BJ (cell line): ENCODE measurements around the gene CDH11. TPM values are rescaled to one million over a fixed set of nuclear protein-coding genes. Genes with fewer than 3 reads are reported as not detected.
A peak's percentile ranks its signal among the peaks of the same experiment; 100 is the strongest.

ENCODE experiments used
- CTCF ChIA-PET: fragments of 350-600 bp; formaldehyde crosslinking; extraction: SDS; loops from one replicate; lab custom pipeline; 2021; ENCODE audit warnings: antibody characterized with exemption, inconsistent platforms; lab: Yijun Ruan, JAX
- POLR2A ChIA-PET: fragments of 300-600 bp; sonication (Branson Sonifier 250); formaldehyde crosslinking; extraction: SDS; loops from one replicate; lab custom pipeline; 2021; ENCODE audit warnings: antibody characterized with exemption; lab: Charles Lee
- DNase-seq: peaks from one replicate; pipeline ENCODE4 v3.0.0-alpha.2; 2011; ENCODE audit warnings: low read depth
- H3K27me3 ChIP-seq: 2 replicates; pipeline ENCODE4 v1.6.0; 2011; ENCODE audit warnings: low read length; ENCODE audit not compliant: control insufficient read depth, insufficient read depth
- H3K36me3 ChIP-seq: 2 replicates; pipeline ENCODE4 v1.5.1; 2011; ENCODE audit warnings: low read length; ENCODE audit not compliant: control insufficient read depth, insufficient read depth
- H3K4me3 ChIP-seq: 2 replicates; pipeline ENCODE4 v1.5.1; 2011; ENCODE audit warnings: low read depth, mild to moderate bottlenecking, control low read depth, low read length
- CTCF ChIP-seq: IDR thresholded peaks from 2 replicates; pipeline ENCODE4 v1.5.1; 2011; ENCODE audit warnings: low read depth, mild to moderate bottlenecking, control low read depth, inconsistent platforms, low read length, moderate library complexity; ENCODE audit not compliant: insufficient read depth
- polyA plus RNA-seq: library from polyadenylated mRNA; depleted of rRNA; stranded (reverse); fragments of >200 nt; gene quantifications from 2 replicates; pipeline ENCODE4 v1.2.3, GENCODE V29; 2011

The CDH11 gene
- polyA plus RNA-seq, 1 experiment: 589 TPM

GRCh38 chr16:64968539-64968938 lies 153.3 kb downstream of the CDH11 start:
- ChIA-PET POLR2A (no interaction called here), CTCF (interaction anchor here (1.2 kb wide), 1 partner anchor 15 kb away, joined by 3 read pairs; no protein-coding TSS in a partner anchor)
- H3K27me3 ChIP-seq: no peaks in the 10 kb centered on the region
- no peak for DNase-seq
- peaks cover 10% of the 10 kb centered on the region for H3K36me3 ChIP-seq
- TF ChIP-seq CTCF: no peak
- H3K4me3 ChIP-seq: no peak overlapping the region

- no peak for DNase-seq
- POLR2A ChIA-PET: no interaction called here
Observed at GRCh38 chr16:64964126-64964540, 157.7 kb downstream of the CDH11 start.

GRCh38 chr16:64962786-64963185 lies 159.1 kb downstream of the CDH11 start:
- no peak for DNase-seq
- TF ChIP-seq CTCF: no peak
- Histone ChIP-seq H3K36me3 (peaks cover 2% of the 10 kb centered on the region), H3K4me3 (no peak overlapping the region), H3K27me3 (no peaks in the 10 kb centered on the region)
- ChIA-PET CTCF (interaction anchor here (0.6 kb wide), 1 partner anchor 215 kb away, joined by 3 read pairs; no protein-coding TSS in a partner anchor), POLR2A (no interaction called here)

More at GRCh38 chr16:64964126-64964540, 157.7 kb downstream of the CDH11 start:
- peaks cover 4% of the 10 kb centered on the region for H3K36me3 ChIP-seq
- CTCF ChIA-PET: no interaction called here
- no peak overlapping the region for H3K4me3 ChIP-seq
- no peaks in the 10 kb centered on the region for H3K27me3 ChIP-seq
- no peak for TF ChIP-seq CTCF

- no peaks in the 10 kb centered on the region; the same call in 1 of the 2 replicates for H3K36me3 ChIP-seq
- CTCF ChIA-PET: interaction anchor here (1.2 kb wide), 1 partner anchor 27 kb away, joined by 5 read pairs; no protein-coding TSS in a partner anchor
- no peak for TF ChIP-seq CTCF
- POLR2A ChIA-PET: no interaction called here
- no peak for DNase-seq
- H3K4me3 ChIP-seq: no peak overlapping the region
- no peaks in the 10 kb centered on the region for H3K27me3 ChIP-seq
Observed at GRCh38 chr16:64957246-64957645, 164.6 kb downstream of the CDH11 start.

GRCh38 chr16:64952177-64952576 lies 169.7 kb downstream of the CDH11 start:
- DNase-seq: peak; percentile 73
- Histone ChIP-seq H3K4me3 (no peak overlapping the region), H3K27me3 (no peaks in the 10 kb centered on the region), H3K36me3 (peaks cover 21% of the 10 kb centered on the region)
- ChIA-PET POLR2A (no interaction called here), CTCF (interaction anchor here (0.7 kb wide), 1 partner anchor 9 kb away, joined by 3 read pairs; no protein-coding TSS in a partner anchor)
- no peak for TF ChIP-seq CTCF
